GM12874 (cell line): ENCODE measurements around the gene POU6F2.

Experiments
- TF ChIP-seq, protein P1 (sequence below): IDR thresholded peaks from 2 replicates; pipeline ENCODE4 v1.5.1; 2011; ENCODE audit warnings: low read depth, mild to moderate bottlenecking, control low read depth, low read length, moderate library complexity; ENCODE audit not compliant: insufficient read depth

The POU6F2 gene

DNA sequence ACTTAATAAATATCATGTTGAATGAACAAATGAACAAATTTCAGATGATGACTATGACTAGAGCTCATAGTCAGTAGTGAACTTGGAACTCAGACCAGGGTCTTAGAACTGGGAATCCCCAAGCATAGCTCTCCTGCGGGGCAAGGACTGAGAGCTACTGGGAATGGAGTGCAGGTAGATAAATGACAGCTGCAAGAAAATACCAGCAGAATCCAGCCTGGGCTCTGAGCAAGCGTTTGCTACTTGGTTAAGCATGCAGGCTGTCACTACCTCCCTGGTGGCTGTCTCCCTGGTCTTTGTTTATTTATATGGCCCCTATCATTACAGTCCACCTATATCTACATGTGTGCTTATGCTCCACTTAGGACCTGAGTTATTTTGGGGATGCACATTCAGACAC, 208.4 kb downstream of the POU6F2 start:
- TF ChIP-seq, protein P1, sequence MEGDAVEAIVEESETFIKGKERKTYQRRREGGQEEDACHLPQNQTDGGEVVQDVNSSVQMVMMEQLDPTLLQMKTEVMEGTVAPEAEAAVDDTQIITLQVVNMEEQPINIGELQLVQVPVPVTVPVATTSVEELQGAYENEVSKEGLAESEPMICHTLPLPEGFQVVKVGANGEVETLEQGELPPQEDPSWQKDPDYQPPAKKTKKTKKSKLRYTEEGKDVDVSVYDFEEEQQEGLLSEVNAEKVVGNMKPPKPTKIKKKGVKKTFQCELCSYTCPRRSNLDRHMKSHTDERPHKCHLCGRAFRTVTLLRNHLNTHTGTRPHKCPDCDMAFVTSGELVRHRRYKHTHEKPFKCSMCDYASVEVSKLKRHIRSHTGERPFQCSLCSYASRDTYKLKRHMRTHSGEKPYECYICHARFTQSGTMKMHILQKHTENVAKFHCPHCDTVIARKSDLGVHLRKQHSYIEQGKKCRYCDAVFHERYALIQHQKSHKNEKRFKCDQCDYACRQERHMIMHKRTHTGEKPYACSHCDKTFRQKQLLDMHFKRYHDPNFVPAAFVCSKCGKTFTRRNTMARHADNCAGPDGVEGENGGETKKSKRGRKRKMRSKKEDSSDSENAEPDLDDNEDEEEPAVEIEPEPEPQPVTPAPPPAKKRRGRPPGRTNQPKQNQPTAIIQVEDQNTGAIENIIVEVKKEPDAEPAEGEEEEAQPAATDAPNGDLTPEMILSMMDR = no peak

DNA sequence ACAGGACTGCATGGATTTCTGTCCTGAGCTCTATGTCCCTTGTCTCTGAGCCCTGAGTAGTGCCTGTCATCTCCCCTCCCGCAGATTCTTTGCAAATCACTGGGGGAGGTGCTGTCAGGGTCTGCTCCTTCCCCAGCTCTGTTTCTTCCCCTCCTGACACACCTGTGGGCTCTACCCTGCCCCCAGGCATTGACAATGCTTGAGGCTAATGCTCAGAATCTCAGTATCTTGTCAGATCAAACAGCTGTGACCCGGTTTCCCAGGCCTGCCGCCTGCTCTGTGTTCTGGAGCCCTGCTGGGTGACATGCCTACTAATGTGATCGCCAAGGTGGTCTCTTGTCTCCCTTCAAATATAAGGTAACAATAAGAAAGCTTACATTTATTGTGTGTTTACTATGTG, 209.0 kb downstream of the POU6F2 start:
- TF ChIP-seq, protein P1 = no peak

DNA sequence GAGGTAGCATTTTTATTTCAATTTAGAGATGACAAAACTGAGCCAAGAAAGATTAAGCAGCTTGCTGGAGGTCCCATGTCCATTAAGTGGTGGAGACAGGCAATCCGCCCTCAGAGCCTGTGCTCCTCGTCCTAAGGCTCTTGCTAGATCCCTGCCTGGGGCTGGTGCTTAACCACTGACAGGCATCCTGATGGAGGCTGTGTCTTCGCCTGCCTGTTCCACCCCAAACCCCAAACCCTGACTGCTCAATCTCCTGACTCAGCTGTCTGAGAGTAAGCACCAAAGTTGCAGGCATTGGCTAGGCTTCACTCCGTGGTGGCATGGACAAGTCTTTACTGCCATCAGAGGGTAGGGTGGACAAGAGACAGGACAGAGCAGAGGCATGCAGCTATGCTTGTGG, 209.4 kb downstream of the POU6F2 start:
- TF ChIP-seq, protein P1 = no peak

DNA sequence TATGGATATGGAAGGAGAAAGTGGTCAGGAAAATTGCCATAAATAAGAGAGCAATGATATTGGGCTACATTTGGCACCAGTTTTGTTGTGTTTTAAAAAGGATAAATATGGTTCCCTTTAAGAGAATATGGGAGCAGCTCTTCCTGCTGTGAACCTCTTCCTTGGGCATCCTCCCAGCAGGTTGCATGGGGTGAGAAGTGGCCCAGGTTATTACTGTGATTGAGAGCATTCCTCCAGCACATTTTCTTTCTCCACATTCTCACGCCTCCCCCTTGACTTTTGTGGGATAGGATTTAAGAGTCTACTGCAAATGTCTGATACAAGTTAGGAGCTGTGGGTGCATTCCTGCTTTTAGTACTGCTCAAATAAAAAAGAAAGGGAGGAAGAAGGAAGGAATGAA, 214.8 kb downstream of the POU6F2 start:
- TF ChIP-seq, protein P1 = no peak

DNA sequence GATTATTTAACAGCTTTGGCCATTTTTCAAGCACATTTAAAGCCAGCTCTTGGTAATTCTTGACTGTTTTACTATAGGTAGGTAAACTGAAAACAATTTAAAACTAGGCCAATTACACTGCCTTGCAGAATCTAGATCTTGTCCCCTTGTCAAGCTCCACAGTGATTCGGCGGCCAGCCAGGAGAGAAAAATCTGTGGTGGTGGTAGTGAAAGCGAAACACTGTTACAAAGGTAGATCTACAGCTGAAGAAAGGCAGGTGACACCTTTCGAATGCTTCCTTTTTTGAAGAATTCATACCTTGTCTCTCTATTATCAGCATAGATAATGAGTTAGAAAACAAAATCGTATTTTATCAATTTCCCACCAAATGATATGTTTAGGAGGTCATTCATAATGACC, 218.3 kb downstream of the POU6F2 start:
- TF ChIP-seq, protein P1 = no peak

DNA sequence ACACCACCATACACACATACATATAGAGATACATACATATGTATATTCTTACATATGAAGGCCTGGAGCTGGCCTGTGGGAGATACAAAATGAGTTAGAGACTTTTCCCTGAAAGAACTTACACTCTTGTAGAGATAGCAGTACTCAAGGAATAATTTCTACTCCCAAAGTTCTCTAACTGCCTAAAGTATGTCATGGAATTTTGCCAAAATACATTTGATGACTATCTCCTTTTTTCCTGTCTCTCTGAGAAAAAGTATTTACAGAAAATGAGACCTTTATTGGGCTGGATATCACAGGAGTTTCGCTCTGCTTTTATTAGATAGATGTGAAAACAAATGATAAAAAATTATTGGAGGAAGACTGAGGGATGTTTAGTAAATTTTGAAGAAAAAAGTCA, 220.1 kb downstream of the POU6F2 start:
- TF ChIP-seq, protein P1 = no peak

DNA sequence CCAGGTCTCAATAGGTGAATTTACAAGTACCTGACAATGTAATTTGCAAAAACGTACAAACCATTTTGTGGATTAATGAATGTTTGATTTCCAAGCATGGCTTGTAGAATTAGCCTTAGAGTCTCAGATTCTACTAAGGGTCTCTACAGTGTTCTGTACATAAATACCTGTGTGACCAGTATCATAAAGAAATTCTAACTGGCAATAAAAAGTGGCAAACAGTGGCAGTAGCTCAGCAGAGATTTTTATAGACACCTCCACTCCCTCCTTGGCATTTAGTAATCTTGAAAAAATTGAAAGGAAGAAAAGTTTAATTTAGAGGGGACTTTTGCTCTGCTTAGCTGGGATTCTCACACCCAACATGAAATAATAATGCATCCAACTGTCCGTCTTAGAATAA, 220.8 kb downstream of the POU6F2 start:
- TF ChIP-seq, protein P1 = no peak

DNA sequence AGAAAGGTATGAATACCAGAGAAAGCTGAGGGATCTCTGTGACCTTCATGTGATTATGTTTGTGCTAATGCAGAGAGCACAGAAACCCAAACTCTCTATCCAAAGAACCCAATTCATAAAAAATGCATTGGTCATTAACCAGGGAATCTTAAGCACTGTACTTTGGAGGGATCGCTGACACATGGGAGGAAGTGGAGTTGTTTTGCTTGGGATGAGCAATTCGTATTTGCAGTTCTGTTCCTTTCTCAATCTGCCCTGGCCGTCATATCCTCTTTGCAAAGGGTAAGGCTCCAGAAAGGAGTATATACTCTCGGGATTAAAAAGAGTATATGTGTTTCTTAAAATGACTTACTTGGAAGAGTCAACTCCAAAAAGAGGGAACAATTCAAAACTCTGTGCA, 221.3 kb downstream of the POU6F2 start:
- TF ChIP-seq, protein P1 = no peak
